Neural progenitor cell (in vitro differentiated cells): ENCODE results near the gene MGAT4B.

ENCODE experiments used
- CTCF ChIP-seq: fragments of 200-600 bp; sonication (generic); IDR thresholded peaks from 2 replicates; pipeline ENCODE4 v1.5.1; 2017; ENCODE audit warnings: antibody characterized with exemption, mild to moderate bottlenecking
- EZH2phosphoT487 ChIP-seq: fragments of 200-600 bp; sonication (generic); IDR thresholded peaks from 2 replicates; pipeline ENCODE4 v1.6.1; 2017; ENCODE audit warnings: antibody characterized with exemption

- TF ChIP-seq CTCF (no peak), EZH2phosphoT487 (no peak)
These were observed 28.1 kb downstream of the MGAT4B start for GRCh38 chr5:179778591-179778990.
